Activated effector memory CD4-positive, alpha-beta T cell treated with Interleukin-2 at 50 U/mL for 16 hours (primary cell): ENCODE measurements around the gene SLC38A11.

Experiments used
- DNase-seq: peaks from one replicate; pipeline ENCODE4 v3.0.0-alpha.2; 2020

The SLC38A11 gene

DNA sequence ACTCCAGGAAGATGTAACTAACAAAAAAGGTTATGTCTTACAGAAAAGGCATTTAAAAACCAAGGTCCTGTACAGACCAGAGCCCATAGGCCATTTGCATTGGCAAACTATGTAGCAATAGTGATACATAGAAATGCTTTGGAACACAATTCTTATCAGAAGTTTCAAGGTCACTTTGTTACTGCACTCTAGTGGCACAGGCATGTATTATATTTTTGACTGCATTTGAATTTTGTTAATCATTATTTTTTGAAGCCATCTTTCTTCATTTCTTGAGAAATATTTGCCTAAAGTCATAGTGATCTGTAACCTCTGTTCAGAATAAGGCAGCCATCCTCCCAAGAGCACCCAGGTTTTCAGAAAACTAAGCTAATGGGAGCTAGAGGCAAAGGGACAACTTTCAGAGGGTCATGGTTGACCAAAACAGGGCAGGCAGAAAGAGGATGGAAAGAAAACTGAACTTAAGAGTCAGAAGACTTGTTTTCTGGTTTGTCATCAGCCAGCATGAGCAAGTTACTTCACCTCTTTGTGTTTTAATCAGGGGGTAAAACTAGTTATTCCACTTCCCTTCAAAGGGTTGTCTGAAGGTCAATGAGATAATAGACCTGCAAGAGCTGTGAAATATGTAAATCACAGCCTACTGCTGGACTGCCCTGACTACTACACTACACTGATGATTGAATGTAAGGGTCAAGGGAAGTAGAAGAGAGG is 41.5 kb downstream of the SLC38A11 start:
- DNase-seq: no peak

DNA sequence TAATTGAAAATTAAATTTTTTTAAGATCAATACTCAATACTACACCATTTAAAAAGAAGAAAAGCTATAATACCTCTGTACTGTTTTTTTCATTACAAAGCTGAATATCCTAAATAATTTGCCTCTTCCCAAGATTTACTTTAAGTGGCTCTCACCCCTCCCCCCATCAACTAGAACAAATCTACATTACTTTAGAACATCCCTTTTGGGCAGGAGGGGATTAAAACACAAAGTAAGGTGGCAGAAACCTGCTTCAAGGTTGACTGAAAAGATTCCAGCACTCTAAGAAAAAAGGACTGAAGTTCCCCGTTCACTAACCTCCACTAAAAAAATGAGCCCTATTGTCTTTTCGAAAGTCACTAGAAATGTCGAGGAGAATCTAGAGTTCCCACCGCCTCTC is 42.3 kb downstream of the SLC38A11 start:
- DNase-seq: no peak

DNA sequence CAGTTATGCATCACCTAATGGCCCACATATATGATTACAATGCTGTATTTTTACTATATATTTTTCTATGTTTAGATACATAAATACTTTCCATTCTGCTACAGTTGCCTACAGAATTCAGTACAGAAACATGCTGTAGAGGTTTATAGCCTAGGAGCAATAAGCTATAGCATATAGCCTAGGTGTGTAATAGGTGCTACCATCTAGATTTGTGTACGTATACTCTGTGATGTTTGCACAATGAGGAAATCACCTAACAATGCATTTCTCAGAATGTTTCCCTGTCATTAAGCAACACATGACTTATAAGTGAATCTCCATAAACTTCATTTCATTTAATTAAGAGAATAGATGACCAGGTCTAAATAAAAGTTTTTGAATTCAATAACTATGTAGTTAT is 43.5 kb downstream of the SLC38A11 start:
- no peak for DNase-seq

DNA sequence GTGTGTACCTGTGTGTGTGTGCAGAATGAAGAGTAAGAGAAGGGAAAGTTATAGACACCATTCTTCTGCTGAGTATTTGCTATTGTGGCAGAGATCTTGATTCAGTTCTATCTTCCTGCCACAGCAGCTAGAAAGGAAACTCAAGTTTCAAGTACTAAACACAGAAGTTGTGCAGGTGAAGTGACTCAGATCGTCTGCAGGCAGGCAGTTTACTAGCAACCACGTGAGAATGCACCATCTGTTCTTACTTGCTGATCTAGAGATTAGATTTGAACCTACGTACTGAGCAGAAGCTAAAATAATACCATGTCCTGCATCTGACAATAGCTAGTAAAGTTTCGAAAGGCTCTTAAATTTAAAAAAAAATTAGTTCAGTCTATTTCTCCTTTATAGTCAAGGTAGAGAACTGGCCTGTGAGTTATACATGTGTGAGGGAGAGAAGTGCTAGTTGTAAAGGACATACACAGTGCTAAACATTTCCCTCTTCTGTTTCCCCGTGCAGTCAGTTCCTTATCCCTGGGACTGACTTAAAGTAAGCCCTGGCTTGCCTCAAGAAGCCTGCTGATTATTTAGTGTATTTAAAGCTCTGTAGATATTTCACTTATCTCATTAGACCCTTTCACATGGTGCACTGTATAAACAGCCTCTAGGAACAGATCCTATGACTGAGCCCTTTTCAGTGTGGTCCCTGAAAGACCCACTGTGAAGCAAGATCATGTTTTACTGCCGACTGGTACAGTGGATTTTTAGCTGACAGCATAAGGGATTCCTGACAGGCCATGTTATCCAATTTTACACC is 45.0 kb downstream of the SLC38A11 start:
- no peak for DNase-seq

DNA sequence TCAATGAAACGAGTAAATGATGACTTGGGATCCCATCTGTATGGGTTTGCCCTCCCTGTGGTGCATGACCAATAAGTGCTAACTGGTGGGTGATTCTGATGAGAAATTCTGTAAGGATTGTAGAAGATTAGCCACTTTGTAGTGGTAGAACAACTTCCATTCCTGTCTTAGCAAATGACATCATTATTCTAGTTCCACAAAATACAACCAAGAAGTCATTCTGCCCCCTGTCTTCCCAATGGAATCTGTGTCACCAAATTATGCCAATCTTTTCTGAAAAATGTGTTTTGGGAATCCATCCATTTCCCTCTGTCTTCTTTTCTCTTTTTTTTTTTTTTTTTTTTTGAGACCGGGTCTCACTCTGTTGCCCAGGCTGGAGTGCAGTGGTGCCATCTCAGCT is 48.4 kb downstream of the SLC38A11 start:
- DNase-seq: no peak

DNA sequence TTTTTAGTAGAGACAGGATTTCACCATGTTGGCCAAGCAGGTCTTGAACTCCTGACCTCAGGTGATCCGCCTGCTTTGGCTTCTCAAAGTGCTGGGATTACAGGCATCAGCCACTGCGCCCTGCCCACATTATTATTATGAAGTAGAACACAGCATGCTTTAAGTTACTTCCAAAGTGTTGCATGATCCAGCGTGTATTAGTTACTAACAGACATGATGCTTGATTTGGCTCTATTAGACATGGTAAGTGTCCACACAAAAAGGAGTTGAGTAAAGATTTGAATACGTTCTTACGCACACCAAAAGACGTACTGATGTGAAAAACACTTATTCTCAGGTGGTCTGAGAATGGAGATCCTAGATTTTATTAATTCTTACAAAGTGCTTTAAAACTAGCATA is 50.0 kb downstream of the SLC38A11 start:
- no peak for DNase-seq

DNA sequence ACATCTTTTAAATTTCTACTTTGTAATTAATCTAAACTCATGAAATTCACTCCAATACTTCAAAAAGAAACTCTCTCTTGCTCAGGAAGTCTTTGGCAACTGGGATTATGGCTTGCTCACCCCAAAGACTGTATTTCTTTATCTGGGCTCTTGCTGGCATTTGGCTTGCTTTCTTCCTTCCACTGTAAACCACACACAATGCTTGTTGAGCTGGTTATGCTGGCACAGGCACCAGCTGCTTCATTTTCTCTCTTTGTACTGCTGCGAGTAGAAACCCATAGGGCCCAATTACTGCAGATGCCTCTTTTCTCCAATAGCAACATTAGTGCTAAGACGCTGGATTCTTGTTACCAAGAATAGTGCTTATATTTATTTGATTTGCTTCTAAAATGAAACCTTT is 51.4 kb downstream of the SLC38A11 start:
- DNase-seq: no peak

DNA sequence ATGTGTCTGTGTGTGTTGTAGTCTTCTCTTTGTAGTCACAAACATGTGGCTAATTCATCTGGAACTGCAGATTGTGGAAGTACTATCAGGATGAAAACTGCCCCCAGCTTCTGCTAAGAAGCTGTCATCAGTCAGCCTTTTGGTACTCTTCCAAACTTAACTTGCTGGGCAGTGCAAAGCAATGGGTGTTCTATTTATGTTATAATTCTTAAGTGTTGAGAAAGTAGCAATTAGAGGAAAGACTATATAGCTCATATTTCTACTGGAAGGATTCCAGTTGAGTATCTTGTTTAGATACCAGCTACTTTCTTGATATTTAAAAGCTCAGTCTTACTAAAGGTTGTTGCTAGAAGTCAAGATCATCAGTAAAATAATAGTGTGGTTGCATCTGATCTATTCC is 52.1 kb downstream of the SLC38A11 start:
- DNase-seq: no peak

DNA sequence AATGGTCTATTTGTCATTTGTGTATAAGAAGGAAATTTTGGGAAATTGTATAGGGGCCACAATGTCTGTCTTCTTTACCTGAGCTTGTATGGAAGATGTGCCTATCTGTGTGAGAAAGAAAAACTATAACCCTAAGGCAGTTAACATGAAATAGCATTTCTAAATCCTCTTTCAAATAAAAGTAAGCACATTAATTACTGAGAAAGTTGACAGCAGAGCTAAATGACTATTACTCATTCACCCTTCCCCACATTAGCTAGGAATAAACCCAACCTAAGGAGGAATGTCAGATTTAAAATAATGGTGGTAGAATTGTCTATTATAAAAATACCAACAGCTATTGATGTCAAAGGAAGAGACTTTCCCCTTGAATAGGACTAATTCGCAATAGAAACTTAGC is 56.2 kb downstream of the SLC38A11 start:
- DNase-seq: no peak

DNA sequence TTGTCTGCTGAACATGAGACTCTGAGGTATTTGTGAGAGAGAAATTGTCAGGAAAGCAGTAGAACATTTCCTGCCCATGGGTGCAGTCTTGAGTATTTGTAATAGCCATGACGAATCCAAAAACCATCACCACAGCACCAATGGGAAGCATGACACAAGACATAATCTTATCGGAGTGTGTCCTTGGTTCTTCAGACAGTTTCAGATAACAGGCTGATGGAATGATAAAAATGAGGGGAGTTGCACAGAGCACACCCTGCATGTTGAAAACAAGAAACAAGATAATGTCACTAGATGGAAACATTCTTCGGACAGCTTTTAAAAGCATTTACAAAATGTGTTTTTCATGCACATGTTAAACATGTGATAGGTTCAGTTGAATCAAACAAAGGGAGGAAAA is 56.9 kb downstream of the SLC38A11 start:
- DNase-seq: no peak

DNA sequence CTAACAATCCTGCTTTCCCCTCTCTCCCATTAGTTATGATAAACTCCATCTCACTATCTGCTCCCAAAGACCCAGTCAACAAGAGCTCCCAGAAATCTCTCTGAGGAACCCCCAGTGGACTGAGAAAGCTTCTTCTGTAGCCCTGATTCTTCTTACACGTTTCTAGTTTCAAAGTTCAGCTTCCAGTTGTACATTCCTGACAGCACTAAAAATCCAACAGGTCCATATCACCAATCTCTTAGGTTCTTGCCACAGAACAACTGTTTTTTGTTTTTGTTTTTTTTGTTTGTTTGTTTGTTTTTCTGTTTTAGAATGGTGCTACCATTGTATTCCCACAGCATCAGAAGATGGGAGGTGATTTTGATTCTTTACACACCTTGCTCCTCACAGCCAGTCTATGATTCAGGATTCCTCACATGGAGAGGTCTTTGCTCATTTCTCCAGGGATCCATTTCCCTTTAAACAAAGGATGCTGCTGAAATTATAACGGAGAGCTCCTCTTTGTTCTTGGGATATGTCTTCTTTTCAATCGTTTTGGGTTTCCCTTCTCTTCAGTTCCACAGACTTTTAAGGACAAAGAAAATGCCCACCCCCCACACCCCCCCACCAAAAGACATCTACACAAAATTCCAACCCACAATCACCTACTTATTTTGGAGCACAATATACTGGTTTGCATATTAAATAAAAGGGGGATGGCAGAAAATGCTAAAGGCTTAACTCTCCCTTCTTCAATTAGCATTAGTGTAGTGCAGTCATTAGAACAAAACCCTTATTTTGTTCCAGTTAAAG is 57.7 kb downstream of the SLC38A11 start:
- DNase-seq: no peak

DNA sequence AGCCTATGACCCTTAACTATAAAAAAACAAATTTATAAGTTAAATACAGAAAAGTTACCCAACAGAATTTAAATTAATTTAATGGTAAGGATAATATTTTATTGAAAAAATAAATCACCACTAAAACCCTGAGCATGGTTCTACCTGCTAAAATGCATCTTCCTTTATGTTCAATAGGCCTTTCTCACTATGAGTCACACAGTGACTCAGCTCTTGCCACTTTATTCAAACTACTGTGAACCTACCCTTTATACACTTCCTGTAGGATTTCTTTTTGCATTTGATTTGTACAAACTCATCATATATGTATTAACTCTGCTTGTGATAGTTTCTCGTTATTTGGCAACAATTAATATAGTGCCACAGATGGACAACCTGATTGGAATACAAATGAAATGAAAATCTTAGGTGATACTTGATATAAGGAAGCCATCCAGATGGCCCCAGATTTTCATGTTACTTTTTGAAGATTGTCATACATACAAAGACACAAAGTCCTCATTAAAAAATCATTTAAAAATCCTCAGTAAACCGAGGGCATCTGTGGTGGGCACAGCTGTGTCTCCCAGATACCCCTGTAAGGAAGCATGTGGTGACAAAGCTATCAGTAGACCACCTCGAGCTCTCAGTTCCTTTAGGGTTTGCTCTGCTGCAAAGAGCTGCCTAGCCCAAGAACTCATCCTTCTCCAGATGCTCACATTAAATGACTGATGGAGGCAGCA is 58.5 kb downstream of the SLC38A11 start:
- no peak for DNase-seq

DNA sequence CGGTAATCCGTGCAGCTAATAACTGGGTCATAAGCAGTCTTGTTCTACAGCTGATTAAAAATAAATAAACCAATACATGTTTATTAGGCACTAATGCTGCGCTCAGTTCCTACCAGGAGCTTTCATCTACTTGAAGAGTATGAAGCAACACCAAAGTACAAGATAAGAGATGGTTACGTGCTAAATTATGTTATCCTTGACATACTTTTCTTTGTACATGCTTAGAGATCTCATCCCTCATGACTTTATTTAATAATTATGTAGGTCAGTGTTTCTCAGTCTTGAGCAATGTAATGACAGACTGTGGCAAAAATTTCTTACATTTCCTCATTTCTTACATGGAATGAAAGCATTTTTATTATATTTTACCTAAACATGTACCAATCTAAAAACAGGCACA is 59.1 kb downstream of the SLC38A11 start:
- no peak for DNase-seq

DNA sequence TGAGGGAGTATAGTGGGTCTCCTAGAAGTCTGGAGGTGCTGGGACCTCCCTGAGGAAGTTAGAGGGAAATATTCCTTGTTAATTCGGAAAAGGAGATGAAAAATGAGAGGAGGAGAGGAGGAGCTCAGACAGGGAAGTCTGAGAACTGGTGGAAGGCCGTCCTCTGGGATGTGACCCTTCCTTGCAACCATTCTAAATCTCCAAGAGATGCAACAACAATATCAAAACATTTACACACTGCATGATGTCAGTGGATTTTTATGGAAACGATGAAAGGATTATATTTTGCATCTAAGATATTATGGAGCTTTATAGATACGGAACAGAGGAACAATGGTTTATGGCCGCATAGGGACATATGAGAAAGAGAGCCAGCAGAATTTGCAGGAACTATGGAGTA is 63.9 kb downstream of the SLC38A11 start:
- DNase-seq: no peak

DNA sequence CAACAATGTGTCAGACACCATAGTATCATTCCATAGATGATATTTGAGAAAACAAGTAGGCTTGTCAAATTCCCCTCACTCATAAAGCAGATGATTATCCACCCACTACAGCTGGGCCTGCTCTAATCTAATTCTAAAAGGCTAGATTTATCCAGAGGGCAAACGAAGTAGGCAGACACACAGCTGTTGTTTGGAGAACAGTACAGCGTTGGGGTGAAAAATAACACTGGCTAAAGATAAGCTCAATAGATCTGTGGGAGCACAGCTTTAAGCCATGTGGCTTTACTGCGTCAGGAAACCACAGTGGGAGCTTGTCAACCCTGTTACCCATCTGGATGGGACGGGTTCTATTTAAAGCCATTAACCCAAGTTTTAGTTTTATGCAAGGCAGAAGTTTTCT is 64.8 kb downstream of the SLC38A11 start:
- DNase-seq: no peak

DNA sequence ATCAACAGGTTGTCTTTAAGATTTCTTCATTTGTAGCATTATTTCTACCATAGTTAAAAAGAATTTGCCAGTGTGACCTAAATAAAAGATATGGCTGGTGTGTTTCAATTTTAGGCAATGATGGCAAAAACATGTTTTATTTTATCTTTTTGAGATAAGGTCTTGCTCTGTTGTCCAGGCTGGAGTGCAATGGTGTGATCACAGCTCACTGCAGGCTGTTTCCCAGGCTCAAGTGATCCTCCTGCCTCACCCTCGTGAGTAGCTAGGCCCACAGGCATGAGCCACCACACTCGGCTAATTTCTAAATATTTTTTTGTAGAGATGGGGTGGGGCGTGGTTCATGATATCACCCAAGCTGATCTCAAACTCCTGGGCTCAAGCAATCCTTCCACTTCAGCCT is 66.7 kb downstream of the SLC38A11 start:
- DNase-seq: no peak

DNA sequence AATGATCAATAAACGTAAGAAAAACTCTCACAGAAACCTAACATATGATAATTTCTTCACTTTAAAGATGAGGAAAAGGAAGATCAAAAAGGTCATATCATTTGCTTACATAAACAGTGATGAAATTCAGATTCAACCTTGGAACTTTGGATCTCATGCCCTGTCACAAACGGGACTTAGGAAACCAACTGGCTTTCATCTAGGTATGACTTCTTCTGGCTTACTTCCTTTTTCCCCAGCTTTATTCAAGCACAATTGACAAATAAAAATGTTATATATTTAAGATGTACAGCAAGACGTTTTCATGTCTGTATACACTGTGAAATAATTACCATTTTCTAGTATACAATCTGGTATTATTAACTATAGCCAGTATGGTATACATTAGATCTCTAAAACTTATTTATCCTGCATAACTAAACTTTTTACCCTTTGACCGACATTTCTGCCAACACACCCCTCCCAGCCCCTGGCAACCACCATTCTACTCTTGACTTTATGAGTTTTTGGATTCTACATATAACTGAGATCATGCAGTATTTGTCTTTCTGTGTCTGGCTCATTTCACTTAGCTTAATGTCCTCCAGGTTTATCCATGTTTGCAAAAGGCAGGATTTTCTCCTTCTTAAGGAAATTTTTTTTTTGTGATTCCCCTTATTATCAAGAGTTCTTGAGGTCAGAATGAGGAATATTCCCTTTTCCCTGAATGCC is 67.7 kb downstream of the SLC38A11 start:
- no peak for DNase-seq

DNA sequence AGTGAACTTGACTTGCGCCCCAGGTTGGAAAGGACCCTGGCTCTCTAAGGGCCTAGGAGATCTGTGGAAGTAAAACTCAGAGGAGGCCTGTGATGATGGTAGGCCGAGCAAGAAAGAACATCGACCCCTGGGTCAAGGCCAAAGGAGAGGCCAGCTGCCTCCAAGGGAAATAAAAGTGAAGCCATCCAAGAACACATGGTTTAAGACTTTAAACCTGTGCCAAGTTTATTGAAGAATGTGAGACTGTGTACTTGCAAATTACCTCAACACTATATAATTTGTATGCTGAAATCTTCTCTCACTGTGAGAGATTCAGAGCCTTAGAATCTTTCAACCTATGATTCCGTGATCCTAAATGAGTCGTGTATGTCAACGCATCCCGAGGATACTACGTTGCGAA is 73.0 kb downstream of the SLC38A11 start:
- DNase-seq: no peak

DNA sequence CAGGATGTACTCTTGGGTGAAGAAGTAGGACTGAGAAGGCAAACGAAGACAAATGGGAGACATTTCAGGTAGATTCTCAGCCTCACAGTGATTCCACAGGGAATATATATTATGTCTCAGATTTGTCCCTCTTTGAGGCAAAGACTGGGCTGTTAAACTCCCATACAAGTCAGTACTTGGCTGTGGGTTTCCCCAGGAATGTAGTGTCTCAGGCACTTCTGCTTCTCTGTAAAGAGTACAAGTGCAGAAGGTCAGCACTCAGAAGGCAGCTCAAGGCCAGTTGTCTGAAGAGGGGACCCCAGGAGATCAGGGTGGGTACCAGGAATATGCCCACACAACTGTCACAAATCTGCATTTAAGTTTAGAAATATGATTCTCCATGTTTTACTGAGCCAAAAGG is 73.8 kb downstream of the SLC38A11 start:
- DNase-seq: no peak

DNA sequence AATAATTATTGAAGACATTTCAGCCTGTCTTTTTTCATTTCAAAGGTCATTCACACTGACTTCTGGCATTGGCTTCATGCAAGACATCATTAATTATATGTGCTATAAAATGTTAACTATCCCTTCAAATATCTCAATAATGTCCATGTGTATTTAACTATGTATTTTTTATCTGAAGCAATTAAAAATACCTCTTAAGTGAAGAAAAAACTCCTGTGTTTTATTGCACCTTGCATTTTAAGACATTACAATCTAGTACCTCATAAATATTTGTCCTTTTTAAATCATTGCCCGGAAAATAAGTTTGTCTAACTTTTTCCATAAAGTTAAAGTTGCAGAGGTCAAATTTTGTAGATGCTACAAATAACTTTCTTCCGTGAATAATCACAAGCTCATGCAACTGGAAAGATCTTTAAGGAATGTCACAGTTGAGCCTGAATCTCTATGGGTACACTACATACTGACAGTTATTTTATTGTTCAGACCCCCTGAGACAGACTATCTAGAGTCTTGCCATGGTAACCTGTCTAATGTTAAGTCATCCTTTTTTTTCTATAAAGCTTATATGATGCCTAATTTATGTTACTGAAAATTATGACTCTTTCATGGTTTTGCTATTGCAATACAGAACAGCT is 75.3 kb downstream of the SLC38A11 start:
- no peak for DNase-seq

DNA sequence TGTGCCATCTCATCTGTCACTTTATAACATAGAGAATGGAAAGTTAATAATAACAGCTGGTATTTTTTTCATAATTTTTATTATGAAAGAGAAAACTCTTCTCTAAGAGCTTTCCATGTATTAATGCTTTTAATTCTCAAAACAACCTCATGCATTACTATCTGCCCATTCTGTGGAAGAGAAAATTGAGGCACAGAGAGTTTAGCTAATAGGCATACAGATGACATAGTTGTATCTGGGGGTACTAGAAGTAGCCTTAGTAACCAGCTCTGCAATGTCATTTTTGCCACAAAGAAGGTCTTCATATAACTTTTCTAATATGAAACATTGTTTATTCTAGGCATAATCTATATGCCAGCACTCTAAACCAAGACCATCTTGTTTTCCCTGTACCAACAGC is 77.4 kb downstream of the SLC38A11 start:
- DNase-seq: no peak

DNA sequence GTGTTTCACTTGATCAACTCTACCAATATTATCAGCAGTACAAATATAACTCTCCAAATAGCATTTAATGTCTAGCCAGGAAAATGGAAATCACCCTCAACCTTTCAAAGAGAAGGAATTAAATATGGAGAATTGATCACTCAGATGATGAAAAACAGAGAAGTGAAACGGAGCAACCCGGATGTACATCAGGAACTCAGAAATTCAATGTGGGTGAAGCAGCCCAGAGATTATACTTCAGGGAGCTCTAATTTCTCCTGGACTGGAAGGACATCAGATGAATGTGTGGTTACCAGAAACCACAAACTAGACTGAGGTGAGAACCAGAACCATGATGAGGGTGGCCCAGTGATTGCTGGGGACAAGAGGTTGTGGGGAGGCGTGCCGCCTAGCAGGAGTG is 78.2 kb downstream of the SLC38A11 start:
- no peak for DNase-seq
